Neural cell (in vitro differentiated cells): ENCODE measurements around the gene CYREN.

ENCODE experiments used
- CTCF ChIP-seq: fragments of 450-650 bp; IDR thresholded peaks from 2 replicates; pipeline ENCODE4 v1.5.1; 2014; ENCODE audit warnings: antibody characterized with exemption, mild to moderate bottlenecking, moderate library complexity; ENCODE audit not compliant: poor library complexity, severe bottlenecking
- POLR2AphosphoS5 ChIP-seq: IDR thresholded peaks from 2 replicates; pipeline ENCODE4 v1.6.1; 2012

DNA sequence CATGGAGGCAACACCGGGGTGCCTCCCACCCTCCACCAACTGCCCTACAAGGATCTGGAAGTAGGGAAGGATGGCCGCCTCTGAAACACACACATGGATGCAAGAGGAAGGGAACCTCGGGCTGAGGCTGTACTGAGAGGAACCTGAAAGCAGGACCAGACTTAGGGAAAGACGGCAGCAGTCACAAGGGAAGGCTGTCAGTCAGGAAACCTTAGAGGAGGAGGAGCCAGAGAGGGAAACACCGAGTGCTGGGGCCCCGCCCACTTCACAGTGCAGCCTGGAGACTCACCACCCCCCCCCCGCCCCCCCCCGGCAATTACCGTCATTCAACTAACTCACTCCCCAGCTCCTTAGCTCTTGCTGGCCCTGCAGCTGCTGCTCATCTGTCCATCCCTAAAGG lies 2.5 kb downstream of the CYREN start:
- TF ChIP-seq CTCF (no peak), POLR2AphosphoS5 (no peak)
